A549 (cell line): ENCODE measurements around the gene DYRK2. TPM values are rescaled to one million over a fixed set of nuclear protein-coding genes. Genes with fewer than 3 reads are reported as not detected.

Experiments
- ATAC-seq, 2 experiments: fragments of 200-7000 bp in 1 of 2; fragments of >200 bp in 1 of 2; cut with Nextera tagmentation in 1 of 2; cut with Tn5 transposase in 1 of 2; 3 replicates each; pipeline versions ENCODE4 v1.8.0 to v1.9.1; 2018 to 2020; ENCODE audit warnings: mild to moderate bottlenecking in 1 of 2, moderate library complexity in 1 of 2
- CTCF ChIA-PET: fragments of 300-600 bp; sonication (Branson Sonifier 250); formaldehyde crosslinking; extraction: SDS; loops from one replicate; lab custom pipeline; 2021; ENCODE audit warnings: antibody characterized with exemption, inconsistent platforms; lab: Yijun Ruan, JAX
- POLR2A ChIA-PET: fragments of 350-600 bp; formaldehyde crosslinking; extraction: SDS; loops from one replicate; lab custom pipeline; 2021; ENCODE audit warnings: antibody characterized with exemption, inconsistent platforms; lab: Yijun Ruan, JAX
- DNase-seq, 2 experiments: peaks; one replicate each; pipeline versions ENCODE4 v3.0.0 to v3.0.0-alpha.2; 2011 to 2016; ENCODE audit warnings: low read depth in 1 of 2, low spot score in 1 of 2
- FAIRE-seq: peaks from 2 replicates; lab custom pipeline; 2011; peaks lifted over from hg19 to GRCh38; lab: Jason Lieb, UNC
- H3K27ac ChIP-seq, 2 experiments: fragments of >200 bp; sonication (Bioruptor Twin); formaldehyde crosslinking; 3 replicates each; pipeline ENCODE4 v1.5.1; 2016 to 2017
- H3K4me1 ChIP-seq: fragments of >200 bp; sonication (Bioruptor Twin); formaldehyde crosslinking; 3 replicates; pipeline ENCODE4 v1.6.1; 2016
- H3K4me2 ChIP-seq: fragments of >200 bp; sonication (Bioruptor Twin); formaldehyde crosslinking; 3 replicates; pipeline ENCODE4 v1.6.1; 2016
- H3K4me3 ChIP-seq: fragments of >200 bp; sonication (Bioruptor Twin); formaldehyde crosslinking; 3 replicates; pipeline ENCODE4 v1.5.1; 2016
- H3K9me3 ChIP-seq: fragments of >200 bp; sonication (Bioruptor Twin); formaldehyde crosslinking; 3 replicates; pipeline ENCODE4 v1.6.1; 2016
- CBX8 ChIP-seq: fragments of 200-600 bp; sonication (generic); IDR thresholded peaks from 2 replicates; pipeline ENCODE4 v1.6.1; 2016
- CEBPB ChIP-seq, 2 experiments: fragments of >200 bp in 1 of 2; sonication (Bioruptor Twin) in 1 of 2; formaldehyde crosslinking in 1 of 2; IDR thresholded peaks; 2 replicates each; pipeline ENCODE4 v1.6.1; 2012 to 2016
- EHMT2 ChIP-seq: fragments of 200-600 bp; sonication (generic); IDR thresholded peaks from 2 replicates; pipeline ENCODE4 v1.6.1; 2016; ENCODE audit warnings: antibody characterized with exemption, low read depth, mild to moderate bottlenecking, moderate library complexity
- EP300 ChIP-seq, 2 experiments: fragments of >200 bp; sonication (Bioruptor Twin); formaldehyde crosslinking; IDR thresholded peaks; 2 replicates in 1 of 2; 3 replicates in 1 of 2; pipeline ENCODE4 v1.6.1; 2016 to 2017
- FOSL2 ChIP-seq, 2 experiments: fragments of 450-650 bp in 1 of 2; fragments of >200 bp in 1 of 2; sonication (Bioruptor Twin) in 1 of 2; formaldehyde crosslinking; IDR thresholded peaks; 2 replicates each; pipeline versions ENCODE4 v1.5.0 to v1.6.1; 2016 to 2020; ENCODE audit warnings: mild to moderate bottlenecking in 1 of 2, moderate library complexity in 1 of 2
- FOXS1 ChIP-seq: fragments of 250-450 bp; sonication (Bioruptor Pico); IDR thresholded peaks from 2 replicates; pipeline ENCODE4 v1.5.0; 2020; ENCODE audit warnings: mild to moderate bottlenecking, moderate library complexity
- GATA3 ChIP-seq: IDR thresholded peaks from 2 replicates; pipeline ENCODE4 v1.6.1; 2012; ENCODE audit warnings: borderline replicate concordance
- HDAC2 ChIP-seq: fragments of 200-600 bp; sonication (generic); IDR thresholded peaks from 2 replicates; pipeline ENCODE4 v1.6.1; 2016
- HMGXB4 ChIP-seq: fragments of 250-450 bp; sonication (Bioruptor Pico); IDR thresholded peaks from 2 replicates; pipeline ENCODE4 v1.5.0; 2021; ENCODE audit warnings: mild to moderate bottlenecking, moderate library complexity, borderline replicate concordance
- HOXA7 ChIP-seq: fragments of 250-450 bp; sonication (Bioruptor Pico); IDR thresholded peaks from 2 replicates; pipeline ENCODE4 v1.5.0; 2020; ENCODE audit warnings: mild to moderate bottlenecking, moderate library complexity
- HOXB5 ChIP-seq: fragments of 250-450 bp; sonication (Bioruptor Pico); IDR thresholded peaks from 2 replicates; pipeline ENCODE4 v1.5.0; 2020; ENCODE audit warnings: mild to moderate bottlenecking, moderate library complexity
- KDM5A ChIP-seq: fragments of 200-600 bp; sonication (generic); IDR thresholded peaks from 2 replicates; pipeline ENCODE4 v1.6.1; 2016; ENCODE audit warnings: antibody characterized with exemption, mild to moderate bottlenecking
- MAFK ChIP-seq: fragments of 450-650 bp; IDR thresholded peaks from 2 replicates; pipeline ENCODE4 v1.6.1; 2014; ENCODE audit not compliant: partially characterized antibody
- PHF8 ChIP-seq: fragments of 200-600 bp; sonication (generic); IDR thresholded peaks from 2 replicates; pipeline ENCODE4 v1.6.1; 2016; ENCODE audit warnings: low read depth, mild to moderate bottlenecking, antibody characterized with exemption, moderate library complexity, borderline replicate concordance
- REST ChIP-seq: fragments of 200-600 bp; sonication (generic); IDR thresholded peaks from 2 replicates; pipeline ENCODE4 v1.6.1; 2016; ENCODE audit warnings: antibody characterized with exemption, mild to moderate bottlenecking, moderate library complexity
- RNF2 ChIP-seq: fragments of 200-600 bp; sonication (generic); IDR thresholded peaks from 2 replicates; pipeline ENCODE4 v1.6.1; 2016; ENCODE audit warnings: low read depth, mild to moderate bottlenecking, antibody characterized with exemption, moderate library complexity, borderline replicate concordance
- SREBF2 ChIP-seq: fragments of 450-650 bp; IDR thresholded peaks from 2 replicates; pipeline ENCODE4 v1.6.1; 2014; ENCODE audit warnings: mild to moderate bottlenecking, moderate library complexity
- USF2 ChIP-seq: fragments of 450-650 bp; IDR thresholded peaks from 2 replicates; pipeline ENCODE4 v1.6.1; 2014; ENCODE audit warnings: antibody characterized with exemption
- ZFP36 ChIP-seq: fragments of 450-650 bp; IDR thresholded peaks from 2 replicates; pipeline ENCODE4 v1.6.1; 2014; ENCODE audit warnings: borderline replicate concordance; ENCODE audit not compliant: partially characterized antibody
- ZNF302 ChIP-seq: fragments of 250-450 bp; sonication (Bioruptor Pico); IDR thresholded peaks from 2 replicates; pipeline ENCODE4 v1.9.0; 2021; ENCODE audit warnings: inconsistent platforms, mild to moderate bottlenecking, moderate library complexity
- ZSCAN20 ChIP-seq: fragments of 250-450 bp; sonication (Bioruptor Pico); IDR thresholded peaks from 2 replicates; pipeline ENCODE4 v1.8.0; 2022; ENCODE audit warnings: mild to moderate bottlenecking, moderate library complexity
- polyA plus RNA-seq, 4 experiments: library from polyadenylated mRNA; depleted of rRNA in 3 of 4; stranded (reverse); fragments of >200 nt; fragmentation: RNase III in 1 of 4; extraction: RNeasy Plus Mini Kit Qiagen cat#74134 plus additional on column Dnase treatment in 1 of 4; gene quantifications; 2 replicates in 3 of 4; 3 replicates in 1 of 4; pipeline ENCODE4 v1.2.3, GENCODE V29; 2011 to 2017

Gene DYRK2
- polyA plus RNA-seq, 2 of the 4 experiments (the other 2 are of a cell fraction): 9.1 to 17.2 TPM

GRCh38 chr12:67651132-67651695 lies 2.7 kb downstream of the DYRK2 start (continued):
- TF ChIP-seq GATA3: no peak
- TF ChIP-seq SREBF2: no peak

GRCh38 chr12:67655829-67656228 lies 7.3 kb downstream of the DYRK2 start:
- no peak for FAIRE-seq
- ChIA-PET CTCF (interaction anchor here (1.5 kb wide), 1 partner anchor 287 kb away, joined by 5 read pairs; no protein-coding TSS in a partner anchor), POLR2A (no interaction called here)
- no peak; a peak in 1 of 6 replicates for ATAC-seq
- Histone ChIP-seq H3K4me2 (no peak overlapping the region), H3K4me1 (peaks cover 12% of the 10 kb centered on the region), H3K9me3 (no peaks in the 10 kb centered on the region), H3K27ac (no peak overlapping the region), H3K4me3 (no peak overlapping the region)
- DNase-seq: no peak
- TF ChIP-seq ZFP36: no peak
- TF ChIP-seq EP300 (IDR thresholded peaks at IDR 0.05): no peak
- TF ChIP-seq HMGXB4 (CRISPR knock-in tag): no peak
- TF ChIP-seq HOXA7 (CRISPR knock-in tag): no peak
- TF ChIP-seq CEBPB (IDR thresholded peaks at IDR 0.05): no peak
- no peak for TF ChIP-seq FOXS1 (CRISPR knock-in tag)
- TF ChIP-seq HOXB5: no peak
- no peak for TF ChIP-seq ZNF302
- TF ChIP-seq FOSL2 (IDR thresholded peaks at IDR 0.05): no peak
- TF ChIP-seq FOSL2 (CRISPR knock-in tag; IDR thresholded peaks at IDR 0.05): no peak
- TF ChIP-seq KDM5A: no peak
- TF ChIP-seq REST: no peak
- no peak for TF ChIP-seq EHMT2
- TF ChIP-seq PHF8: no peak
- TF ChIP-seq CBX8: no peak
- TF ChIP-seq HDAC2: no peak
- TF ChIP-seq RNF2: no peak
- no peak for TF ChIP-seq ZSCAN20 (CRISPR knock-in tag)
- TF ChIP-seq MAFK: no peak
- no peak for TF ChIP-seq USF2
- TF ChIP-seq, all 56 proteins: peak for 0
